ENCODE results near the gene EML1. TPM values are rescaled to one million over a fixed set of nuclear protein-coding genes. Genes with fewer than 3 reads are reported as not detected.

EML1 gene
- total and polyA plus RNA-seq, 7 donors = 3.9 to 148 (median 91.5) TPM

- Histone ChIP-seq H3K36me3 (peaks cover 0 to 22% (median 2%) of the 10 kb centered on the region in 4 donors), H3K4me1 (no peaks in the 10 kb centered on the region), H3K4me3 (no peak overlapping the region), H3K27me3 (no peaks in the 10 kb centered on the region), H3K9me3 (no peaks in the 10 kb centered on the region), H3K27ac (no peak overlapping the region)
- 87 to 91% methylated on average over 9 of the region's 9 CpGs for WGBS, 2 donors
- no peak for TF ChIP-seq POLR2A (IDR thresholded peaks at IDR 0.05)
- TF ChIP-seq, protein P1, sequence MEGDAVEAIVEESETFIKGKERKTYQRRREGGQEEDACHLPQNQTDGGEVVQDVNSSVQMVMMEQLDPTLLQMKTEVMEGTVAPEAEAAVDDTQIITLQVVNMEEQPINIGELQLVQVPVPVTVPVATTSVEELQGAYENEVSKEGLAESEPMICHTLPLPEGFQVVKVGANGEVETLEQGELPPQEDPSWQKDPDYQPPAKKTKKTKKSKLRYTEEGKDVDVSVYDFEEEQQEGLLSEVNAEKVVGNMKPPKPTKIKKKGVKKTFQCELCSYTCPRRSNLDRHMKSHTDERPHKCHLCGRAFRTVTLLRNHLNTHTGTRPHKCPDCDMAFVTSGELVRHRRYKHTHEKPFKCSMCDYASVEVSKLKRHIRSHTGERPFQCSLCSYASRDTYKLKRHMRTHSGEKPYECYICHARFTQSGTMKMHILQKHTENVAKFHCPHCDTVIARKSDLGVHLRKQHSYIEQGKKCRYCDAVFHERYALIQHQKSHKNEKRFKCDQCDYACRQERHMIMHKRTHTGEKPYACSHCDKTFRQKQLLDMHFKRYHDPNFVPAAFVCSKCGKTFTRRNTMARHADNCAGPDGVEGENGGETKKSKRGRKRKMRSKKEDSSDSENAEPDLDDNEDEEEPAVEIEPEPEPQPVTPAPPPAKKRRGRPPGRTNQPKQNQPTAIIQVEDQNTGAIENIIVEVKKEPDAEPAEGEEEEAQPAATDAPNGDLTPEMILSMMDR (IDR thresholded peaks at IDR 0.05) = no peak
- no peak for TF ChIP-seq POLR2AphosphoS5 (IDR thresholded peaks at IDR 0.05)
- TF ChIP-seq EP300 (IDR thresholded peaks at IDR 0.05) = no peak
- DNase-seq = no peak
- intact Hi-C loops (cut with DNase I) = no loop called here
These were observed 94.2 kb downstream of the EML1 start for GRCh38 chr14:99887407-99887806.

GRCh38 chr14:99888149-99888548 lies 94.9 kb downstream of the EML1 start:
- intact Hi-C loops (cut with DNase I) = no loop called here

GRCh38 chr14:99889268-99889667 lies 96.1 kb downstream of the EML1 start:
- TF ChIP-seq EP300 (IDR thresholded peaks at IDR 0.05) = no peak
- no peak for TF ChIP-seq POLR2A (IDR thresholded peaks at IDR 0.05)
- TF ChIP-seq, protein P1 (IDR thresholded peaks at IDR 0.05) = no peak
- TF ChIP-seq POLR2AphosphoS5 (IDR thresholded peaks at IDR 0.05) = no peak
- Histone ChIP-seq H3K36me3 (peaks cover 0 to 30% (median 2%) of the 10 kb centered on the region in 4 donors), H3K27me3 (no peaks in the 10 kb centered on the region), H3K27ac (no peak overlapping the region), H3K4me1 (no peaks in the 10 kb centered on the region), H3K9me3 (no peaks in the 10 kb centered on the region), H3K4me3 (no peak overlapping the region)
- no peak for DNase-seq
- WGBS, 2 donors = 92 to 93% methylated on average over 11 of the region's 11 CpGs
- intact Hi-C loops (cut with DNase I) = no loop called here

More at GRCh38 chr14:99888149-99888548, 94.9 kb downstream of the EML1 start:
- Histone ChIP-seq H3K9me3 (no peaks in the 10 kb centered on the region), H3K4me3 (no peak overlapping the region), H3K27ac (no peak overlapping the region), H3K4me1 (no peaks in the 10 kb centered on the region), H3K36me3 (peaks cover 0 to 24% (median 2%) of the 10 kb centered on the region in 4 donors), H3K27me3 (no peaks in the 10 kb centered on the region)
- no peak for TF ChIP-seq EP300 (IDR thresholded peaks at IDR 0.05)
- TF ChIP-seq POLR2A (IDR thresholded peaks at IDR 0.05) = no peak
- TF ChIP-seq, protein P1 (IDR thresholded peaks at IDR 0.05) = no peak
- TF ChIP-seq POLR2AphosphoS5 (IDR thresholded peaks at IDR 0.05) = no peak
- DNase-seq = no peak
- WGBS, 2 donors = 68 to 83% methylated on average over 5 of the region's 5 CpGs

DNA sequence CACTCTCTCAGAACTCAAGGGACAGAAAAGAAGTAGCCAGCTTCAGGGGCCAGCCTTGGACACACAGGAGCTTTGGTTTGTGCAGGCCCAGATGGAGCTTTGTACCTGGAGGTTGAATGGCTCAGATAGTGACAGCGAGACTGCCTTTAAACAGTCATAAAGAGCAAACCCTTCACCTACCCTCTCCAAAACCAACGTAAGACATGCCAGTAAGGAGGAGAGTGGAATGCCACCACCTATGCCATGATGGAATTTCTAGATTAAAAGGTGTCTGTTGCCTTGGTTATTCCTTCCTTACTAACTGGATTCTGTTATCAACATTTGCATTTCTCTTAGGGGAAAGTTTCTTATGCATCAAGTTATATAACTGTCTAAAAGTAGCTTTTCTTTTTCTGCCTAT lies 98.1 kb downstream of the EML1 start:
- TF ChIP-seq EP300 (IDR thresholded peaks at IDR 0.05) (no peak), POLR2A (IDR thresholded peaks at IDR 0.05) (no peak), POLR2AphosphoS5 (IDR thresholded peaks at IDR 0.05) (no peak)
- TF ChIP-seq, protein P1 (IDR thresholded peaks at IDR 0.05) = no peak
- Histone ChIP-seq H3K36me3 (peaks cover 0 to 34% (median 2%) of the 10 kb centered on the region in 4 donors), H3K4me1 (no peaks in the 10 kb centered on the region), H3K9me3 (no peaks in the 10 kb centered on the region), H3K4me3 (no peak overlapping the region), H3K27ac (no peak overlapping the region), H3K27me3 (no peaks in the 10 kb centered on the region)
- no peak for DNase-seq
- WGBS, 2 donors = 54 to 82% methylated on average over 2 of the region's 2 CpGs
- intact Hi-C loops (cut with DNase I) = no loop called here

- no peaks in the 10 kb centered on the region for H3K27me3 ChIP-seq
- no peaks in the 10 kb centered on the region for H3K4me1 ChIP-seq
- H3K27ac ChIP-seq = no peak overlapping the region
- no peak for DNase-seq
- no peak overlapping the region for H3K4me3 ChIP-seq
- TF ChIP-seq, protein P1 (IDR thresholded peaks at IDR 0.05) = no peak
- no peak for TF ChIP-seq POLR2A (IDR thresholded peaks at IDR 0.05)
- TF ChIP-seq EP300 (IDR thresholded peaks at IDR 0.05) = no peak
- no peaks in the 10 kb centered on the region for H3K9me3 ChIP-seq
- WGBS, 2 donors = 89% methylated on average over 10 of the region's 10 CpGs
- peaks cover 0 to 35% (median 2%) of the 10 kb centered on the region in 4 donors for H3K36me3 ChIP-seq
- intact Hi-C loops (cut with DNase I) = no loop called here
These were observed 98.7 kb downstream of the EML1 start for GRCh38 chr14:99891900-99892299.
